GM18498 (cell line): ENCODE data around the gene LBP.
"Not testable (repeated sequence)": the region's sequence is repeated elsewhere in the genome, so short reads cannot be mapped to it uniquely, and the experiment has no call there.

Experiments used
- ATAC-seq: cut with Tn5 transposase; IDR thresholded peaks from one replicate; pipeline ENCODE4 v1.9.1; 2021; ENCODE audit warnings: mild to moderate bottlenecking, moderate library complexity; ENCODE audit not compliant: unreplicated experiment

Gene LBP

DNA sequence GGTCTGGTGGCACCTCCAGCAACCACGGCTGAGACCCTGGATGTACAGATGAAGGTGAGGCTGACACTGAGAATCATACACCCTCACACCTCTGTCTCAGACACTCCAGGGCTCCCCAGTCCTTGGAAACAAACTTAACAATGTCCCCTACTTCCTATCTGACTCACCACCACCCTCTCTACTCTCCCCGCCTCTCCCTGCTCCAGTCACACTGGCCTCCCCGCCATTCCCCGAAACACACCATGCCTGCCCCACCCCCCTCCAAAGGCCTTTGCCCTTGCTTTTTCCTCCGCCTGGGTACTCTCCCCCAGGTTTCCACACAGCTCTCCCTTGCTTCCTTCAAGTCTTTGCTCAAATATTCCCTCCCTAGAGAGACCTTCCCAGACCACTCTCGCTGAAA is 26.1 kb upstream of the LBP start:
- ATAC-seq: no peak

DNA sequence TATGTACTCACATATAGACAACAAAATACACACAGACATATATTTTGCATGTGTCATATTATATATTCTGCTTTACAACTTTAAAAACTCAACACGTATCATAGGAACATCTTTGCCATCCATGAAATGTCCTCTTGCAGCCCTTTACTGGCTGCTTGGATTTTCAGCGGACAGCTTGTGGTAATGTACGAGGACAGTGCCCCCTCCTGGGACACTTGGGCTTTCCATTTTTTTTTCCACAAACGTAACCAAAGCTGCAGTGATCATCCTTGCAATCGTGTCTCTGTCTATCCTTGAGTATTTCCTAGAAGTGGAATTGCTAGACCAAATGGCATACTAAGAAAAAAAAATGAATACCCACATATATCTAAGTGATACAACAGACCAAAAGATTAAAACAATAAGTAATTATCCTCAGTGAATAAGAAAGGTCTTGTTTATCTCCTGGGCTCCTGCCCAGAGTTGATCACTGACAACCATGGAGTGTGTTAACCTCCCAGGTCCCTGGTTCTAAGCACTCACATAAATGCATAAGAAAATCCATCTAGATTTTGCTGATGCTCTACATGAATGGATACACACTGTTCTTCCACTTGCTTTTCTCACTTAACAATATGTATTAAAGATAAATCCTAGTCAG is 24.2 kb upstream of the LBP start:
- no peak for ATAC-seq

DNA sequence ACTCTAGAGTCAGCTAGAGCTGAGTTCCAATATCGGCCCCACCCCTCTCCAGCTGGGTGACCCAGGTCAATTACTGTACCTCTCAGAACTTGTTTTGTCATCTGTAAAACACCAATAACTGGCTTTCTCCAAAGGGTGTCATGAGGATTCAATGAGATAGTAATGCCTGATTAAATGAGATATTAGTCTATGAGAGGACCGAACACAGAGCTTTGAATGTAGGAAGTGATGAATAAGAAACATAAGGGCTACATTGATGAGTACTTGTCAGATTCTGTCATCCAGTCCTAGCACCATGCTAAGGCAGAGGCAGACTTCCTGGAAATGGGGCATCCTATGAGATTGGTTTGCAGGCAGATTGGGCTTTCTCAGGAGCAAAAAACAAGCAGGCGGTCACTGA is 22.1 kb upstream of the LBP start:
- no peak for ATAC-seq

DNA sequence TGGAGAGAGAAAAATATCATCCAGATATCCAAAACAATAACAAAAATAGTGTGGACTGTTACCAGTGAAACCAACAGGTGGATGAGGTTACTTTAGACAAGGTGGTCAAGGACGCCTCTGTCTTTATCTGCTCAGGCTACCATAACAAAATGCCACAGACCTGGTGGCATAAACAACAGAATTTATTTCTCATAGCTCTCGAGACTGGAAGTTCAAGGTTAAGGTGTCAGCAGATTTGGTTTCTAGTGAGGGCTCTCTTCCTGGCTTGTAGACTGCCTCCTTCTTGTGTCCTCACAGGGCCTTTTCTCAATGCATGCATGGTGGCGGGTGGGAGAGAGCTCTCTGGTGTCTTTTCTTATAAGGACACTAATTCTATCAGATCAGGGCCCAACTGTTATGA is 21.1 kb upstream of the LBP start:
- no peak for ATAC-seq

DNA sequence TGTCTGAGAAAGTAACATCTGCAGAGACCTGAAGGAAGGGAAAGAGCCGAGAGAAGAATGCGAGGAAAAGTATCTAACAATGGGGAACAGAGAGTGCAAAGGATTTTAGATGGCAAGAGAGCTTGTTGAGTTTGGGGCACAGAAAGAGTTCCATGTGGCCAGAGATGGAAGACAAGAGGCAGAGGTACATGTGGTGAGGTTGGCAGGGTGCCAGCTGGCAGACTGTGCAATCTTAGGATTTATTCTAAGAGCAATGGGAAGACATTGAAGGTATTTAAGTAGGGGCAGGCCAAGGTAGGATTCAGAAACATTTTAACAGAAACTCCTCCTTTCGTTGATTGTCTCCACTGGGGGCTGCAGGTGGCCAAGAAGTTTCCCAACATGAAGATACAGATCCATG is 20.4 kb upstream of the LBP start:
- ATAC-seq: no peak

DNA sequence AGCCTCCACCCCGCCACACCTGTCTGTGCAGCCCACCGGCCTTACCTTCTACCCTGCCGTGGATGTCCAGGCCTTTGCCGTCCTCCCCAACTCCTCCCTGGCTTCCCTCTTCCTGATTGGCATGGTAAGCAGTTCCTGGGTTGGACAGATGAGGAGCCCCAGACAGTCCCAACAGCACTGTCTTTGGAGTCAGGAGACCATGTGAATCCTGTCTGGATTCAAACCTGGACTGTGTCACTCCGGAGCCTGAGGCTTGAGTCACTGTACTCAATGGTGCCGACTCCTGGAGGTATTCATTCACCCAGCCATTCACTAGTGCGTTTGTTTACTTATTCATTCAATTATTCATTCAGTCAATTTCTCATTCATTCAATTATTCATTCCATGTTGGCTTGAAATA is 20.0 kb upstream of the LBP start:
- no peak for ATAC-seq

DNA sequence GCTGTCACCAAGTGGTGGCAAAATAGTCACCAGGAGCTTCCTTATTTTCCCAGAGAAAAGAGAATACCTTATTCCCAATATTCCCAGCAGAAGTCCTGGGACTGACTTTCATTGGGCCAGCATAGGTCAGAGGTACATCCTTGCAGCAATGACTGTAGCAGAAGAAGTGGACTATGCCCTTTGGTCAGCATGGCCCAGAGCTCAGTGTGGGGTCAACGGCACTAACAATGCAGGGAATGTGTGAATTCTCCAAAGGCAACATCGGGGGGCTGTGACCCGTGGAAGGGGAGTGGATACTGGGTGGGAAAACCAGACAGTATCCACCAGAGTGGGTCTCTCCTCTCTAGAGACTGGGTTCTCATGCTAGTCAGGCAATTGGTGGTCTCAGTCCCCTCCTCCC is 15.6 kb upstream of the LBP start:
- no peak for ATAC-seq

DNA sequence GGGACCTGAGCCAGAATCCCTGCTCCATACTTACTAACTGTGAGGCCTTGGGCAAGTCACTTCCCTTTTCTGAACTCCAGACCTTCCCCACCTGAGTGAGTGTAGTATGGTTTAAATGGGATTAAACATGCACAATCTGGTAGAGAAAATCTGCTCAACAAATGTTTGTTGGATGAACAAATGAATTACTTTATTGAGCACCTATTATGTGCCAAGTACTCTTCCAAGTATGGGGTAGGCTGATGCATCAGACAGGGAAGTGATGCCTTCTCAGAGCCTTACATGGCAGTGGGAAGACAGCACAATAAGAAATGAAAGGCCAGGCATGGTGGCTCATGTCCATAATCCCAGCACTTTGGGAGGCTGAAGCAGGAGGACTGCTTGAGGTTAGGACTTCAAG is 15.0 kb upstream of the LBP start:
- ATAC-seq: no peak

DNA sequence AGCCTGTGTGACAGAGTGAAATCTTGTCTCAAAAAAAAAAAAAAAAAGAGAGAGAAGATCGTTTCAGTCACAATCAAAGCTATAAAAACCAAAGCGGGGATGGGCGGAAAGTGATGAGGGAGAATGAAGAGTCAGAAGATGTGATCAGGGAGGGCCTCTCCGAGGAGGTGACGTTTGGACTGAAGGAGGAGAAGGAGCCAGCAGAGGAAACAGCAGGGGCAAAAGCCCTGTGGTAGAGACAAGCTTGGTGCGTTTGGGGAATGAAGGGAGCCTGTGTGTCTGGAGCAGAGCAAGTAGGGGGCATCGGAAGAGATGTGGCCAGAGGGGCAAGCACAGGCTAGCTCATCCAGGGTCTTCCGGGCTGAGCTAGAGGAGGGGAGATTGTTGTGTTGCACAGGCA is 14.5 kb upstream of the LBP start:
- no peak for ATAC-seq

DNA sequence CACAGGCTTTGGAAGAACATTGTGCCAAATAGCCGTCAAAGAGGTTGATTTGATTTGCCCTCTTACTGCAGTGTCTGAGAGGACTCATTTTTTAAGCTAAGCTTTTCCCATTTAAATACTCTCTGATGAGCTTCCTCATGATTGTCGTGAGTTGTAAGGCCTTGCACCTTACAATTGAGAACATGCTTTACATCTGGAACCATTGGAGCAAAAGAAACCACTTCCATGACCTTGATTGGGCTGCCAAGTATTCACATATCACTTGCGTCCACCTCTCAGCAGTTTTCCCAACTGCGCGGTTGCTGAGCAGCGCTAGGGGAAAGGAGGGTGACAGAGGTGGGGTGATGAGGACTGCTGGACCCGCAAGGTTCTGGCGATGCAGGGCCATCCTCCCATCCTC is 12.3 kb upstream of the LBP start:
- no peak for ATAC-seq

DNA sequence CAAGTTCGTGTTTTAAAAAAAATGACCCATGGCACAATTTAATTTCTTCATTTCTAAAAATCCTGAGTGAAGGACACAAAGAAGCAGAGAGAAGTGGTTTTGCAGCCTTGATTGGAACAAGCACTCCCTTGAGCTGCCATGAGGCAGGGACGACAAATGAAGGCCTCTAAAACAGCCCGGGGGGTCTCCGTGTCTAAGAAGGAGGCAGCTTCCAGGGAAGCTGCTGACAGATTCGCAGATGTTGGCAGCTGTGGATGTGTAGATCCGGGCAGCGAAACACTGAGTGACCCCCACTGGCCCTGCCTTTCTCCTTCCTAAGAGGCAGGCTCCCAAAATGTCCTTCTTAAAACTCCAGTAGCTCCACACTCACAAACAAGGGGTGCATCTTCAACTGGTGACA is 9.6 kb upstream of the LBP start:
- no peak for ATAC-seq

DNA sequence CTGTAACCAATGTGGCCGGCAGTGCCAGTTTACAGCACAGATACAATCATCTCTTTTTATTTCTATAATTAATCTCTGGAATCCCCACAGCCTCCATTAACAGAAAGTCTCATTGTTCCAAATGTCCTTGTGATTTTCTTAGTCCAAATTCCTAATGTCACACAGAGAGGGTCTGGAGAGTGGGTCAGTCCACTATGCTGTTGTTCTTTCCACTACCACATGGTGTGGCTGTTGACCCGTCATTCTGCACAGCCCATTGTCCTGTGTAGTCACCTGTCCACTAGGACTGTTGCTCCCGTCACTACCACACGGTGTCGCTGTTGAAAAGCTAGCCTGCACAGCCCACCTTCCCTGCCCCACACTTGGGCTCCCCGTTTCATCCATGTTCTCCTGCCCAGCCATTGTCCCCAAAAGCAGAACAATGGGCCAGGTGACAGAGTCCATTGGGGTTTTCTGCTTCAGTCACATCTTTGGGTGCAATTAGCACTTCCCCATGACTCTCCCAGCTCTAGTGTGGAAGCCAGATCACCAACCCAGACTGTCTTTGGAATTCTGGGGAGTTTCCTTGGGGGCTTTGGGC is 8.6 kb upstream of the LBP start:
- no peak for ATAC-seq

DNA sequence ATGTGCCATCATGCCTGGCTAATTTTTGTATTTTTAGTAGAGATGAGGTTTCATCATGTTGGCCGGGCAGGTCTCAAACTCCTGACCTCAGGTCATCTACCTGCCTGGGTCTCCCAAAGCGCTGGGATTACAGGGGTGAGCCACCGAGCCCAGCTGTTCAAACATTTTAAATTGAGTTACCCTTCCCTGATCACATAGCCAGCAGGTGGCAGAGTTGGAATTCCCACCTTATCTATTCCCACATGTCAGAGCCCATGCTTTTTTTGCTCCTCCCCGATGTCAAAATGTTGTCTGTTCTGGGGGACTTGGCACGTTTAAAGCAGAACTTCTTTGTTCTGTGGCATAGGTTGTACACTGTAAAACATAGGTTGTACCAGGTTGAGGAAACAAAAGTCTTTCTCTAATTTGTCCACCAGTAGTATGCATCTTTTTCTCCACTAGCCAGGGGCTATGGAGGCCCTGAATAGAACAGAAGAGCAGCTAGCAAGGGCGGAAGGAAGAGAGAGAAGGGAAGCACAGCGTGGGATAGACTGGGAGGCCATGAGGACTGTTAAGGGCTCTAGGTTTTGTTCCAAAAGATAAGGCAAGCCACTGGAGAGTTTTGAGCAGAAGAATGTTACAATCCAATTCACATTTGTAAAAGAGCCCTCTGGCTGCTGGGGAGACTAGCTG is 7.3 kb upstream of the LBP start:
- no peak for ATAC-seq

DNA sequence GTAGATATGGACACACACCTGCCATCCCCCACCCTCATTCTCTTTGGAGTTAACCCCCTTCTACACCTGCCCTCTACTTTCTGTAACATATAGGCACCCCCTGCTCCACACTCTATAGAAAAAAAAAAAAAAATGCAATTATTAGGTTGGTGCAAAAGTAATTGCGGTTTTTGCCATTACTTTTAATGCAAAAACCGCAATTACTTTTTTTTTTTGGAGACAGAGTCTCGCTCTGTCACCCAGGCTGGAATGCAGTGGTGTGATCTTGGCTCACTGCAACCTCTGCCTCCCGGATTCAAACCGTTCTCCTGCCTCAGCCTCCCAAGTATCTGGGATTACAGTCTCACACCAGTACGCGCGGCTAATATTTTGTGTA is 6.8 kb upstream of the LBP start:
- ATAC-seq: not testable (repeated sequence)

DNA sequence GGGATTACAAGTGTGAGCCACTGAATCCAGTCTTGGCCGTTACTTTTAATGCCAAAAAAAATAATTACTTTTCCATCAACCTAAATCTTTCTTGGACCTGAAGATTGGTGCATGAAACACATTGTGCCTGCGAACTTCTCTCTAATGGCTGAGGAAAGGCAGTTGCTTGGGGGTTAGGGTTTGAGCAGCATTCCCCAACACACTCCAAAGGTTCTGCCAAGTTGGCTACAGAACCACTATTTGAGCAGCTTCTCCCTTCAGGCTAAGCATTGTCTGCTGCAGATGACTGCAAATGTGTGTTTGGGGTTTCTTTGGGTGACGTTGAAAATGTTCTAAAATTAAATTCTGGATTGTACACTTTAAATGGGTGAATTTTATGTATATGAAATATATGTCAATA is 6.3 kb upstream of the LBP start:
- ATAC-seq: no peak

DNA sequence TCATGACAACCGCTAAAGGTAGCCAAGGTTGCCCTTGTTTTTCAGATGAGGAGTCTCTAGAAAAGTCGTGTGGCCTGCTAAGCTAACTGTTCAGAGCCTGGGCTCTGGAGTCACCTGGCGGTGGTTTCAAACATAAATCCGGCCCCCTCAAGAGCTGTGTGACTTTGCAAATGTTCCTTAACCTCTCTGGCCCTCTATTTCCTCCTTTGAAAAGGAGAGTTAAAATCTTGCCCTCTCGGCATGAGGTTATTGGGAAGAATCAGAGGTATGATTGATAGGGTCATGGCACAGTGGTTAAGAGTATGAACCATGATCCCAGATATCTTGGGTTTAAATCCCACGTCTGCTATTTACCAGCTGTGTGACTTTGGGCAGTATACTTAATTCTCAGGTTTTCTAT is 5.6 kb upstream of the LBP start:
- ATAC-seq: no peak

DNA sequence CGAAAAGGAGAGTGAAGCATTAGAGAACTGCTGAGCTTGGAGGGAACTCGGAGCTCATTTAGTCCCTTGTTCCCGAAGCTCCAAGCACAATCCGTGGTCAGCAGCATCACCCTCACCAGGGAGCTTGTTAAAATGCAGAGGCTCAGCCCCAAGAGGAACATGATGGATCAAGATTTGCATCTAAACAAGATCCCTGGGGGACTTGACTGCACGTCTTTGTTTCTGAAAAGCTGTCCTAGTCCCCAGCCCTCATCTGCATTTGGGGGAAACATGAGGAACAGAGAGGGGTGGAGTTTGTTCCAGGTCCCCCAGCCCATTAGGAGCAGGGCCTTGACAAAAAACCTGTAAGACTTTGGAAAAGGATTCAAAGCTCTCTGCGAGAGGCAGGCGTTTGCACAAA is 4.1 kb upstream of the LBP start:
- no peak for ATAC-seq

DNA sequence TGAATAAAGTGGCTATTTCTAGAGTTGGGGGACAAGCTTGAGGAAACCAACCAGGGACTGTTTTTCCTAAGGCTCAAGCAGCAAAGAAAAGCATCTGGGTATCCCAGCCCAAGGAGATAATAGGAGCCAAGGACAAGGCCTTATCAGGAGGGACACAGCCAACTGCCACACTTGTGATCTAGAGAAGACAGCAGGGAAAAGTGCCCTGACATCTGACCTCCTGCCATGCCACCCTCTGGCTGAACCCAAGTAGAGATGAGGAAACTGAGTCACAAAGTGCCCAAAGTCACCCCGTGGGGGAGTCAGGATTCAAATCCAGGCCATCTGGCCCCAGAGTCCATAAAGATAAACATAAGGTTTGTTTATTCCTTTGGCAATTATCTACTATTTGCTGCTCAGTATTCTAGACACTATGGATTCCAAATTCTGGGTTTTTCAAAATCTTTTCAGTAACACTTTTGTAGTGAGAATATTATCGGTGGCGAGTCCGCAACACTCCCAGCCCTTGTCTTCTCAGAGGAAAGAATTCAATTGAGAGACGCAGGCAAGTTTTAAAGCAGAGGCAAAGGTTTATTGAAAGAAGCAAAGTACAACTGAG is 3.5 kb upstream of the LBP start:
- ATAC-seq: no peak

DNA sequence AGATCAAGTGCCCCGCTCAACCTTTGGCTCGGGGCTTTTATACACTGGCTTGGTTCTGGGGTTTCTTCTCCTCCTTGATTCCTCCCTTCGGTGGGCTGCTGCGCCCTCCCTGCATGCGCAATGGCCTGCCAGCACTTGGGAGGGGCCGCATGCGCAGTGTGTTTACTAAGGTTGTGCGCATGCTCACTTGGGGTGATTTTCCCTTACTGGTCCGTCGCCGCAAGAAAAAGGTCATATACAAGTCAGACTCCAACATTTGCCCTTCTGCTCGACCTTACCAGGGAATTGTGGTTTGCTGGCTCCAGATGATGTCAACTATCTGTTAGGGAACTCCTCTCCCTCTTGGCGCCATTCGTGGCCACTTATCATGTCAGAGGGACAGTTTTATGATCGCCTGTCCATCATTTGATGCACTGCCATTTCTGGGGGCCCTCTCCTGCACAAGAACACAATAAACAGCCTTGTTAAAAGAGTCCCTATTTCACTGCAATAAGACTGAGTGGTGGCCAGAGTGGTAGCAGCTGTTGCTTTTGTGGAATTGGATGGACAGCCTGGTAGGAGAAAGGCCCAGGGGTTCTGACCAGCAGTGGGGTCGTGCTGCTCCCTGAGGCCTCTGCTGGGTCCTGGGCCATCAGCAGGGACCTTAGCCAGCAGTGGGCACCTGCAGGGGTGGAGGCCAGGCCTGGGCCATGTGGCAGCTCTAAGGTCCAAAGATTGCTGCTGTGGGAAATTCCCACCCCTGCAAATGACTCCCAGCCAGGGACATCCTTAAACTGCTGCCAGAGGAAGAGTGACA is 2.8 kb upstream of the LBP start:
- no peak for ATAC-seq

DNA sequence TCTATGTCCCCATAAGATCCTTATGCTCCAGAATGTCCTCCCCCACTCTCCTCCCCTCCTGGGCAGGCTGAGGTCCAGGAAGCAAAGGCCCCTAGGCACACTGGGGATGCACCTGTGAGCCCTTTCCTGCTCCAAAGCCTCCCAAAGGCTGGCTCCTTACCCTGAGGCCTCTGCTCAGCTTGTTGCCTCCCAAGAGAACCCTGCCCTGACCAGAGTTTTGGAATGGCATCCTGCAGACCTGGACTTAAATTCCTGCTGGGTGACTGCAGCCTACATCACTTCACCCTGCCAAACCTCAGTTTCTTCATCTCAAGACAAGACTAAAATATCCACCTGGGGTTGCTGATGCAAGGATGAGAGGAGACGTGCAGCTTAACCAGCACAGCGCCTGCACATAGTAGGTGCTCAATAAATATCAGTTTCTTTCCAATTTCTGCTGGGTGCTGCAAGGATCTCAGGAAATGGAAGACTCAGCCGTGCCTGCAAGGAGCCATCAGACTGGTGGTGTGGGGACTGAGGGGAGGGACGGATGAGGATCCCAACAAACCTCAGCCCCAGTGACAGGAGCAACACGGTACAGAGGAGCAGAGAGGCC is 2.1 kb upstream of the LBP start:
- ATAC-seq: no peak

DNA sequence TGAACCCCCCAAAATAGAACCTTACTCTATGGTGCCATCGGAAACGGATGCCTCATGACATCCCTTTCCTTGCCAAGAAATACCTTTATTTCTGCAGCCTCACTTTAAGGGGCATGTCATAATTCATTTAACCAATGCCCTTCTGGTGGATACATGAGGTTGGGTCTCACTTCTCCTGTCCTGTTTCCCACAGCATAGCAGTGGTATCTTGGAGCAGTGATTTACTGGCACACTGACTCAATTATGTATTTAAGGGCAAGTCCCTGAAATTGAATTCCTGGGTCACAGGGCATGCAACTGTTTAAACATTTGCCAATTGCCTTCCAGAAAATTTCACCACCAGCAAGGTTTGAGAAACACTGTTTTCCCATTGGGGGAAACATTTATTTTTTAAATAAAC is 639 bp upstream of the LBP start:
- ATAC-seq: no peak
